GM12892 (cell line): ENCODE data around the gene TYSND1.
"Not testable (repeated sequence)": the region's sequence is repeated elsewhere in the genome, so short reads cannot be mapped to it uniquely, and the experiment has no call there.

Experiments used
- DNase-seq: peaks from one replicate; pipeline ENCODE4 v3.0.0; 2011; ENCODE audit not compliant: insufficient read length
- FAIRE-seq: peaks from 2 replicates; lab custom pipeline; 2011; peaks lifted over from hg19 to GRCh38; lab: Jason Lieb, UNC
- POLR2A ChIP-seq: IDR thresholded peaks from 2 replicates; pipeline ENCODE4 v1.6.1; 2011; ENCODE audit warnings: low read depth, low read length, control low read depth
- POLR2AphosphoS5 ChIP-seq: IDR thresholded peaks from 2 replicates; pipeline ENCODE4 v1.6.1; 2011; ENCODE audit warnings: low read depth, low read length, control low read depth
- TAF1 ChIP-seq: IDR thresholded peaks from 2 replicates; pipeline ENCODE4 v1.6.1; 2011; ENCODE audit warnings: low read depth, mild to moderate bottlenecking, control low read depth, low read length, borderline replicate concordance

Gene TYSND1

GRCh38 chr10:70118196-70118595, 28.3 kb downstream of the TYSND1 start:
- TF ChIP-seq POLR2AphosphoS5 (no peak), TAF1 (no peak), POLR2A (no peak)
- no peak for FAIRE-seq
- no peak for DNase-seq

- FAIRE-seq (no peak), DNase-seq (no peak)
- no peak for TF ChIP-seq POLR2A
- no peak for TF ChIP-seq POLR2AphosphoS5
- no peak for TF ChIP-seq TAF1
These were observed 28.9 kb downstream of the TYSND1 start for GRCh38 chr10:70117646-70118045.

- TF ChIP-seq TAF1: no peak
- no peak for TF ChIP-seq POLR2A
- no peak for TF ChIP-seq POLR2AphosphoS5
- DNase-seq: peak; percentile 65
- FAIRE-seq: peak; percentile 74
These were observed 30.4 kb downstream of the TYSND1 start for GRCh38 chr10:70115948-70116682.

DNA sequence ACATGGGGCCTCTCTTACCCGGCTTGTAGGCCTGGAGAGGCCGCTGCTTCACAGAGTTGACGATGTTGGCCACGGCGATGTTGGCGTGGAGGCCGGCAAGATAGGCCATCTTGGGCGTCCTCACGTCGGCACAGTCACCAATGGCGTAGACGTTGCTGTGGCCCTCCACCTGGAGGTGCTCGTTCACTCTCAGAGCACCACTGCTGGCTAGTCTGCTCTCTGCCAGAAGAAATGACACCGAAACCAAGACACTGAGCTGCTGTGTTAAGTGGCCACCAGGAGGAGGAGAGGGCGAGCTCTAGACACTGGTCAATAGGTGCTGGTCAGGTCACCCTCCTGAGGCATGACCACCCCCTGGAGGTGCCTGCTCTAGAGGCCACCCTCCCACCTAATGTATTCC, 31.6 kb downstream of the TYSND1 start:
- DNase-seq (no peak), FAIRE-seq (no peak)
- no peak for TF ChIP-seq TAF1
- TF ChIP-seq POLR2AphosphoS5: no peak
- no peak for TF ChIP-seq POLR2A

- DNase-seq: no peak
- TF ChIP-seq POLR2A: no peak
- TF ChIP-seq POLR2AphosphoS5: no peak
- no peak for TF ChIP-seq TAF1
- no peak for FAIRE-seq
These were observed 34.4 kb downstream of the TYSND1 start for GRCh38 chr10:70112071-70112470.

GRCh38 chr10:70111496-70111895, 35.0 kb downstream of the TYSND1 start:
- DNase-seq (no peak), FAIRE-seq (no peak)
- TF ChIP-seq POLR2A (no peak), TAF1 (no peak), POLR2AphosphoS5 (no peak)

- DNase-seq (no peak), FAIRE-seq (no peak)
- TF ChIP-seq POLR2A (no peak), POLR2AphosphoS5 (no peak), TAF1 (no peak)
These were observed 37.3 kb downstream of the TYSND1 start for GRCh38 chr10:70109064-70109729.

- 0 out of 2 replicates have a peak, but pooled peaks have one; percentile 34 for TF ChIP-seq POLR2AphosphoS5
- peak; percentile 34 for TF ChIP-seq POLR2A
- no peak for TF ChIP-seq TAF1
- DNase-seq: peak; percentile 41
- FAIRE-seq: peak; percentile 83
These were observed 39.3 kb downstream of the TYSND1 start for GRCh38 chr10:70106958-70107791.

DNA sequence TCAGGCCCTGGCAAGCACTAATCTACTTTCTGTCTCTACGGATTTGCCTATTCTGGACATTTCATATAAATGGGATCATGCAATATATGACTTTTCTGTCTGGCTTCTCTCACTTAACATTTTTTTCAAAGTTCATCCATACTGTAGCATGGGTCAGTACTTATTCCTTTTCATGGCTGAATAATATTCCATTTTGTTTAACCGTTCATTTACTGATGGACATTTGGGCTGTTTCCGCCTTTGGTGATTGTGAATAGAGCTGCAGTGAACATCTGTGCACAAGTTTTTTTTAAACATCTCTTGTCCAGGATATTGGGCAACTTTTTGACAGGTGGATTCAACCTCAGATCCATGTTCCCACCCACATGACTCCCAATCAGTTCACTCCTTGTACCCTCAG, 44.8 kb downstream of the TYSND1 start:
- DNase-seq (no peak), FAIRE-seq (no peak)
- no peak for TF ChIP-seq POLR2A
- TF ChIP-seq POLR2AphosphoS5: no peak
- no peak for TF ChIP-seq TAF1

- not testable (repeated sequence) for DNase-seq, FAIRE-seq
These were observed 45.4 kb downstream of the TYSND1 start for GRCh38 chr10:70101068-70101562.

GRCh38 chr10:70098271-70098670, 48.2 kb downstream of the TYSND1 start:
- no peak for FAIRE-seq
- TF ChIP-seq POLR2AphosphoS5 (no peak), POLR2A (no peak), TAF1 (no peak)
- DNase-seq: no peak
